Lung (tissue), 12 donors: ENCODE data around the gene SMAD6. TPM values are rescaled to one million over a fixed set of nuclear protein-coding genes. Genes with fewer than 3 reads are reported as not detected.

ENCODE experiments used
- ATAC-seq: fragments of 200-7000 bp; cut with Tn5 transposase; one replicate; pipeline ENCODE4 v1.9.1; 2020; ENCODE audit warnings: moderate number of reproducible peaks; ENCODE audit not compliant: insufficient read depth, low FRiP score
- DNase-seq, 3 donors: peaks; one replicate each; pipeline ENCODE4 v3.0.0-alpha.2; 2013 to 2017
- H3K27ac ChIP-seq, 2 donors: one replicate each; pipeline ENCODE4 v1.5.1; 2013; ENCODE audit warnings: mild to moderate bottlenecking in 2 of 2, moderate library complexity in 2 of 2, control low read depth in 1 of 2, inconsistent platforms in 1 of 2, low read depth in 1 of 2, low read length in 1 of 2
- H3K27me3 ChIP-seq, 3 donors: one replicate each; pipeline ENCODE4 v1.5.1; 2013; ENCODE audit warnings: low read length in 2 of 3; ENCODE audit not compliant: control insufficient read depth in 3 of 3, insufficient read depth in 3 of 3
- H3K36me3 ChIP-seq, 4 donors: one replicate each; pipeline ENCODE4 v1.5.1; 2013; ENCODE audit warnings: low read length in 4 of 4, mild to moderate bottlenecking in 1 of 4, moderate library complexity in 1 of 4; ENCODE audit not compliant: control insufficient read depth in 4 of 4, insufficient read depth in 4 of 4
- H3K4me1 ChIP-seq, 5 donors: one replicate each; pipeline ENCODE4 v1.5.1; 2013; ENCODE audit warnings: low read length in 5 of 5, mild to moderate bottlenecking in 2 of 5, moderate library complexity in 1 of 5; ENCODE audit not compliant: control insufficient read depth in 5 of 5, insufficient read depth in 5 of 5
- H3K4me3 ChIP-seq: one replicate; pipeline ENCODE4 v1.5.1; 2013; ENCODE audit warnings: mild to moderate bottlenecking, control low read depth, moderate library complexity
- H3K9ac ChIP-seq, 2 donors: one replicate each; pipeline ENCODE4 v1.5.1; 2013; ENCODE audit warnings: low read length in 2 of 2, control low read depth in 1 of 2; ENCODE audit not compliant: insufficient read depth in 1 of 2
- H3K9me3 ChIP-seq, 4 donors: one replicate each; pipeline ENCODE4 v1.5.1; 2013; ENCODE audit warnings: low read length in 3 of 4, mild to moderate bottlenecking in 1 of 4, moderate library complexity in 1 of 4; ENCODE audit not compliant: control insufficient read depth in 4 of 4, insufficient read depth in 3 of 4
- CTCF ChIP-seq: IDR thresholded peaks from 2 replicates; pipeline ENCODE4 v1.5.1; 2012; ENCODE audit warnings: mild to moderate bottlenecking; ENCODE audit errors: control extremely low read depth, extremely low read depth
- WGBS, 2 donors: extraction: QIAGEN DNeasy Blood & Tissue Kit; methylation state at CpG; one replicate each; pipeline ENCODE4 v1.1.7; 2013; 5-methylcytosine and 5-hydroxymethylcytosine counted together
- polyA plus RNA-seq, 2 donors: library from polyadenylated mRNA; stranded (reverse); fragments of 200-250 nt; gene quantifications; one replicate each; pipeline ENCODE4 v1.2.1, GENCODE V29; 2013
- total RNA-seq, 2 donors: library from RNA; depleted of rRNA in 1 of 2; stranded (reverse); fragments of >200 nt in 1 of 2; gene quantifications; one replicate each; pipeline ENCODE4 v1.2.1, GENCODE V29; 2014 to 2021
- donor health status: control.
- donor health status: control.
- donor health status: Bipolar disorder and iron deficiency.
- donor health status: healthy.
- donor health status: DM: yes; HTN: yes; CAD: no.

The SMAD6 gene
- total and polyA plus RNA-seq, 4 donors, result 24.2 to 67.9 (median 59.1) TPM

- 61 to 73% methylated on average over 4 of the region's 4 CpGs for WGBS, 2 donors
- Histone ChIP-seq H3K36me3 (no peaks in the 10 kb centered on the region), H3K4me1 (peaks cover 0 to 19% (median 11%) of the 10 kb centered on the region in 5 donors), H3K27me3 (no peaks in the 10 kb centered on the region), H3K4me3 (no peak overlapping the region), H3K9ac (no peak overlapping the region), H3K9me3 (no peaks in the 10 kb centered on the region), H3K27ac (no peak overlapping the region)
- no peak for TF ChIP-seq CTCF
- DNase-seq (no peak), ATAC-seq (no peak)
Observed at GRCh38 chr15:66674756-66675155, 27.3 kb upstream of the SMAD6 start.

DNA sequence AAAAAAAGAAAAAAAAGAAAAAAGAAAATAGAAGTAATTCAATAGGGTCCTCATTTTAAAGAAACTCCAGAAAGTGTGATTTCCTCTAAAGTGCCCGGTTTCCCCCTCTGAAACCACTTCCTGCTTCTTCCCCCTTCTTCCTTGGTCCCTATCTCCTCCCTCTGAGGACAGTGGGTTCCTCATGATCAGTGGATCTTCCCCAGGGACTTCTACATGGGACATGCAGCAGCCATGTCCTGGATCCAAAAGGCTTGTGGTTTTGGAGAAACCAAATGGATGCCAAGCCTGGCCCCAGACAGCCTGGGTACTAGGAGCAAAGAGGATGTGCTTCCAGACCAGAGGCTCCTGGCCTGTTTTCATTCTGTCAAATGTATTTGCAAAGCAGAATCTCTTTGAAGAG lies 26.6 kb upstream of the SMAD6 start:
- ATAC-seq (no peak), DNase-seq (no peak)
- 24 to 56% methylated on average over 1 of the region's 1 CpG for WGBS, 2 donors
- no peak overlapping the region for H3K4me3 ChIP-seq
- peaks cover 0 to 24% (median 13%) of the 10 kb centered on the region in 5 donors for H3K4me1 ChIP-seq
- H3K9ac ChIP-seq, result no peak overlapping the region
- H3K36me3 ChIP-seq, result no peaks in the 10 kb centered on the region
- H3K9me3 ChIP-seq, result no peaks in the 10 kb centered on the region
- no peak for TF ChIP-seq CTCF
- H3K27me3 ChIP-seq, result no peaks in the 10 kb centered on the region
- H3K27ac ChIP-seq, result no peak overlapping the region

- DNase-seq (no peak), ATAC-seq (no peak)
- no peak for TF ChIP-seq CTCF
Observed at GRCh38 chr15:66677336-66677735, 24.7 kb upstream of the SMAD6 start.

GRCh38 chr15:66679061-66679656 lies 22.9 kb upstream of the SMAD6 start:
- H3K9me3 ChIP-seq, result peaks cover 0 to 12% (median 0%) of the 10 kb centered on the region in 4 donors
- no peak overlapping the region for H3K4me3 ChIP-seq
- H3K9ac ChIP-seq, result peak overlapping the region in 1 of 2 donors; percentile 3
- peak; percentile 44 to 77 (median 72) for DNase-seq
- ATAC-seq, result no peak
- H3K27ac ChIP-seq, result no peak overlapping the region
- no peaks in the 10 kb centered on the region for H3K27me3 ChIP-seq
- no peaks in the 10 kb centered on the region for H3K36me3 ChIP-seq
- WGBS, 2 donors, result 68 to 76% methylated on average over 4 of the region's 4 CpGs
- TF ChIP-seq CTCF, result no peak
- H3K4me1 ChIP-seq, result peaks cover 0 to 24% (median 13%) of the 10 kb centered on the region in 5 donors

More at GRCh38 chr15:66677336-66677735, 24.7 kb upstream of the SMAD6 start:
- Histone ChIP-seq H3K27ac (no peak overlapping the region), H3K27me3 (no peaks in the 10 kb centered on the region), H3K4me1 (peaks cover 0 to 24% (median 13%) of the 10 kb centered on the region in 5 donors), H3K9me3 (peaks cover 0 to 7% (median 0%) of the 10 kb centered on the region in 4 donors), H3K4me3 (no peak overlapping the region), H3K9ac (no peak overlapping the region), H3K36me3 (no peaks in the 10 kb centered on the region)
- WGBS, 2 donors, result 100% methylated on average over 1 of the region's 1 CpG
